ENCODE data around the gene METTL25B.
"Not testable (repeated sequence)": the region's sequence is repeated elsewhere in the genome, so short reads cannot be mapped to it uniquely, and the experiment has no call there.

Gene METTL25B

GRCh38 chr1:156748670-156749418, 20.6 kb downstream of the METTL25B start:
- DNase-seq (ENCODE audit: low read depth): no peak

- no peak for DNase-seq (ENCODE audit: low read depth)
Observed at GRCh38 chr1:156749419-156750118, 21.3 kb downstream of the METTL25B start.

GRCh38 chr1:156750191-156750672, 22.0 kb downstream of the METTL25B start:
- DNase-seq (ENCODE audit: low read depth): no peak

GRCh38 chr1:156750711-156751450, 22.6 kb downstream of the METTL25B start:
- no peak for DNase-seq (ENCODE audit: low read depth)

- DNase-seq (ENCODE audit: low read depth): no peak
Observed at GRCh38 chr1:156751451-156751756, 23.1 kb downstream of the METTL25B start, which contains the start of gene HDGF. Gene HDGF, minus strand, starts transcription at chr1:156751675. Its CDS starts 246 bp downstream, at chr1:156751429.

- DNase-seq (ENCODE audit: low read depth): peak; percentile 98
Observed at GRCh38 chr1:156751757-156752481, 23.6 kb downstream of the METTL25B start.

- DNase-seq (ENCODE audit: low read depth): no peak
Observed at GRCh38 chr1:156752843-156753482, 24.7 kb downstream of the METTL25B start.

GRCh38 chr1:156754219-156754618, 25.9 kb downstream of the METTL25B start:
- DNase-seq (ENCODE audit: low read depth): no peak

GRCh38 chr1:156755527-156755950, 27.3 kb downstream of the METTL25B start:
- no peak for DNase-seq (ENCODE audit: low read depth)

- DNase-seq (ENCODE audit: low read depth): no peak
Observed at GRCh38 chr1:156756355-156756754, 28.1 kb downstream of the METTL25B start.

GRCh38 chr1:156757572-156758253, 29.4 kb downstream of the METTL25B start:
- DNase-seq (ENCODE audit: low read depth): not testable (repeated sequence)

- no peak for DNase-seq (ENCODE audit: low read depth)
Observed at GRCh38 chr1:156760092-156760795, 32.0 kb downstream of the METTL25B start.

- DNase-seq (ENCODE audit: low read depth): no peak
Observed at GRCh38 chr1:156760796-156761104, 32.5 kb downstream of the METTL25B start.

- not testable (repeated sequence) for DNase-seq (ENCODE audit: low read depth)
Observed at GRCh38 chr1:156765136-156765535, 36.9 kb downstream of the METTL25B start.

- no peak for DNase-seq (ENCODE audit: low read depth)
Observed at GRCh38 chr1:156765666-156766065, 37.4 kb downstream of the METTL25B start.

- DNase-seq (ENCODE audit: low read depth): no peak
Observed at GRCh38 chr1:156766298-156767100, 38.2 kb downstream of the METTL25B start.

GRCh38 chr1:156767101-156767878, 39.0 kb downstream of the METTL25B start, which contains the start of gene PRCC:
Gene PRCC, plus strand, starts transcription at chr1:156767535. Its CDS starts 237 bp downstream, at chr1:156767772.
- peak; percentile 95 for DNase-seq (ENCODE audit: low read depth)

GRCh38 chr1:156767879-156768604, 39.8 kb downstream of the METTL25B start:
- no peak for DNase-seq (ENCODE audit: low read depth)
